HG03139 (cell line): ENCODE results near the gene AGR2.
"Not testable (repeated sequence)": the region's sequence is repeated elsewhere in the genome, so short reads cannot be mapped to it uniquely, and the experiment has no call there.

Experiments used
- ATAC-seq: cut with Tn5 transposase; IDR thresholded peaks from one replicate; pipeline ENCODE4 v1.9.1; 2021; ENCODE audit not compliant: unreplicated experiment

AGR2 gene

DNA sequence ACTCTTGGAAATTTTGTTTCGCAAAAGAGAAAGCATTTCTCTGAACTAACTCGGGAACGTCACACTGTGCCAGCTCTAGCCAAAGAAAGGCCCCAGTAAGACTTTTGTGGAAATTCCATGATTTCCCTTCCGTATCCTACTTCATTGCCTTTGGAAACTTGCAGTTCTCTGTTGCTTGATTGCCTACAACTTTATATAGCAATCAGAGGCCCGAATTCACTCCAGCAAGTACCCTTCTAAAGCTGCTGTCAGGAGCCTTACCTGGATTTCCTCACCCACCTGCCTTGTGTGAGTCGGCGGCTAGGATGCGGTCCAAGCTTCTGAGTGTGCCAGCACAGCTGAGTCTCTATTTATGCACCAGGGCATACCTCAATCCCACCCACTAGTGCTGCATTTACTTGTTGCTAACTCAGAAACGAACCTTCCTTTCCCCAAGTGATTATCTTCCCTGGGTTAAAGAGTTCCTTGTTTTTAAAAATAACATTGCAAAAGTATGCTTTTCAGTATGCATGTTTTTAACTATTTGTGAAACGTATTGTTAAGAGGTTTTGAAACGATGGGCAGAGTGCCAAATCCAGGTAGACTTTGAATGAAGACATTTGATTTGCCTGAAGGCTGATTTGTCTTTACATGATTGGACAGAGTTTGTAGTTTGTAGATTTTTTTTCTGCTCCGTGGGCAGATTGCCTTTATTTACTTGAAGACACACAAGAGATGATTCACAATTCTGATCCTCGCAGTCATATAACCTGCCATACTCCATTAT lies at the start of gene AGR2:
Gene AGR2 (minus strand): TSS at position 326 of the 766 bp plus-strand sequence. CDS start 3,203 bp downstream, outside the sequence.
- no peak for ATAC-seq

DNA sequence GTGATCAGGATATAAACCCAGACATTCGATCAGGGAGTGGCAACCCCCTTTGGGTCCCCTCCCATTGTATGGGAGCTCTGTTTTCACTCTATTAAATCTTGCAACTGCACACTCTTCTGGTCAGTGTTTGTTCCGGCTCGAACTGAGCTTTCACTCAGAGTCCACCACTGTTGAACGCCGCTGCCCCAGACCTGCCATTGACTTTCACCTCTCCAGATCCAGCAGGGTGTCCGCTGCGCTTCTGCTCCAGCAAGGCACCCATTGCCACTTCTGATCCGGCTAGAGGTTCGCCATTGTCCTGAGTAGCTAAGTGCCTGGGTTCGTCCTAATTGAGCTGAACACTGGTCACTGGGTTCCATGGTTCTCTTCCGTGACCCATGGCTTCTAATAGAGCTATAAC lies 48.4 kb upstream of the AGR2 start:
- not testable (repeated sequence) for ATAC-seq

DNA sequence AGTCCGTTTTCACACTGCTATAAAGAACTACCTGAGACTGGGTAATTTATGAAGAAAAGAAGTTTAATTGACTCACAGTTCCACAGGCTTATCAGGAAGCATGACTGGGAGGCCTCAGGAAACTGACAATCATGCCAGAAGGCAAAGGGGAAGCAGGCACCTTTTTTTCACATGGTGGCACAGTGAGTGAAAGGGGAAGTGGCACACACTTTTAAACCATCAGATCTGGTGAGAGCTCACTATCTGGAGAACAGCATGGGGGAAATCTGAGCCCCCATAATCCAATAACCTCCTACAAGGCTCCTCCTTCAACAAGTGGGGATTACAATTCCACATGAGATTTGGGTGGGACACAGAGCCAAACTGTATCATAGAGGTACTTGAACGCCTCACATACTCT lies 47.0 kb upstream of the AGR2 start:
- no peak for ATAC-seq

DNA sequence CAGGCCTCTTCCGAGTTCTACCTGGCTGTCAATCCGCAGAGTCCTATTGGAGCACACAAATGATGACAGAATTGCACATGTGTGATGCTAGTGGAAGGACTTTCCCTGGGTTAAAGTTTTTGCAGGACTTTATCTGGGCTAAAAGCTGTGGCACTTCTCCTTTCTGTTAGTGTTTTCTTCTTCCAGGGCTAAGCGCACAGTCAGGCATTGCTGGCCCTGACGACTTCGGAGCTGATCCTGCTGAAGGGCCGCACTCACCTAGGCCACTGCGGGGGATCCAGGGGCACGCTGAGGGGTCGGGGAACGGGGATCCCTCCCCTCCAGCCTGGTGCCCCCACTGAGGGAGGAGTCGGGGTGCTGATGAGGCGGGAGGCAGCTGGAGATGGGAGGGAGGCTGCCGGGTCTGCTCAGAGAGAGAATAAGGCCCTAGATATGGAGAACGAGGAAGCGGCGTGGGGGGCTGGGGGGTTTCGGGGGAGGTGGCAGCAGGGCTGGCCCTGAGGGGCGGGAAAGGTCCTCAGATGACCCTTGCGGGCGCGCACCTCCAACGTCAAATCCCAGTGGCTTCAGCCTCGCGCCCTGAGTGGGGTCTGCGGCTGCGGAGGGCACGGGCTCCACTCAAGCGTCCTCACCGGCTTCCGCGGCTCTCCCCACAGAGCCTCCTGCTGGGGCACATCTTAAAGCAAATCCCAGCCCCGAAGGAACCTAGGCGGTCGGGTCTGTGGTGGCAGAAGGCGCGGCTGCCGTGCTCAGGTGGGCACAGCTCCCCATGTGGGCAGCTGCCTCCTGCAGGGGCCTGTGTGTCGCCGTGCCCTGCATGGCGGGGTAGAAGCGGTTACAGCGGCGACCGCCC lies 46.0 kb upstream of the AGR2 start:
- no peak for ATAC-seq

DNA sequence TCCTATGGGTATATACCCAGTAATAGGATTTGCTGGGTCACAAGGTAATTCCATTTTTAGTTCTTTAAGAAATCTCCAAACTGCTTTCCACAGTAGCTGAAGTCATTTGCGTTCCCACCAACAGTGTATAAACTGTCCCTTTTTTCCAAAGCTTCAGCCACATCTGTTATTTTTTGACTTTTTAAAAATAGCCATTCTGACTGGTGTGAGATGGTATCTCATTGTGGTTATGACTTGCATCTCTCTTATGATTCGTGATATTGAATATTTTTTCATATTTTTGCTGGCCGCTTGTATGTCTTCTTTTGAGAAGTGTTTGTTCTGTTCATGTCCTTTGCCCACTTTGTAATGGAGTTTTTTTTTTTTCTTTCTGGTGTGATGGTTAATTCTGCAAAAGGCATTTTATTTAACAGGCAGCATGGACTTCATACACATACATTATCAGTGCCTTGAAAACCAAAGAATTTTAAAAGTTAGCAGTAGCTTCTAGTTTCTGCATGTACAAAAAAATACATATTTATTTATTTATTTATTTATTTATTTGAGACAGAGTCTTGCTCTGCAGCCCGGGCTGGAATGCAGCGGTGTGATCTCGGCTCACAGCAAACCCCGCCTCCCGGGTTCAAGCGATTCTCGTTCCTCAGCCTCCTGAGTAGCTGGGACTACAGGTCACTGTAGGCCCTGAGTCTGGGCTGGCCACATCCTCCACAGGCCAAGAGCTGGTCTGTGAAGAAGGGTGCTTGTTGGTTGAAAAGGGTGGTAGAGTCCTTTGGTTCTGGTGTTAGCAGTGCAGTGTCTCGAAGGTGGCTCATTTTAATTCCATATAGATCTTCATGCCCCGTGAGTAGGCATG lies 44.7 kb upstream of the AGR2 start:
- ATAC-seq, result no peak

DNA sequence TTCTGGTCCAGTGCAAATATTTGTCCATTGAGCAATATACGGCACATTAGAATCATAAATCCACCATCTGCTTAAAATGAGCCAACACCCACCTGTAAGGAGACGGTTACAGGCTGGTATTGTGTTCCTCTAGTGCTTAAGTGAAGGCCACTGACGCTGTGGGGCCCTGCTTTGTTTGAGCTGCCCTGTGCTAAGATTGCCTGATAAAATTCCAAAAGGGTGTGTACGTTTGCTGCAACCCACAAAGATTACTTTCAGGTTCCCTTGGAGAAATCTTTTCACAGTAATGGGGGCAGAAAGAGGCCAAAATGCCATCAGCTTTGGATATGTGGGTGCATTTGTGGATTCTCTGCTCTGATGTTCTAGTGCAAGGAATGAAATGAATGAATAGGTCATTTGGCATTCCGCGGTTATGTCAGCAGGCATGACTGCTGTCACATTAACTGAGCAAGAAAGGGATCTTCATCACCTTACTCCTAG lies 42.6 kb upstream of the AGR2 start:
- no peak for ATAC-seq

DNA sequence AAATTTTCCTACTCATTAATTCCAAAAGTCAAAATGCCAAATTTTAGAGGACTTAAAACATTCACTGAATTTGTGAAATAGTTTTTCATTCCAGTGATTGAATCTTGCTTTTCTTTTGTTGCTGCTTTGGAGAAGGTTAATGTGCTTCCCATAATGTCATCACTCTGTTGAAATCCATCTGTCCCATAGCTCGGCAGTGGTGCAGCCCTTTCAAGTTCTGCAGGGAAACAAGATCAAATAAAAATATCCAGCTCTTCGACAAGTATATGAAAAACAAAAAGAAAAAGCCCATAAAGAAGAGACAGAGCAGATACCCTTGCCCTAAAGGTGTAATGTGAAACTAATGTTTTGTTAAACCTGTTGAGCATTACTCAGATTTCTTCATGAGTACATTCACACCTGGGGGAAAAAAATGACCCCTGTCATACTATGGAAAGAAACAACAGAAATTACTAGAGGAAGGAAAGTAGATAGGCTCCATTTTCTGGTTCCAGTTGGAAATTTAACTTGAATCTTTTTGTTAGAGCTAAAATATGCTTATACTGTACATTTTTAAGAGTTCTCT lies 41.9 kb upstream of the AGR2 start:
- no peak for ATAC-seq

DNA sequence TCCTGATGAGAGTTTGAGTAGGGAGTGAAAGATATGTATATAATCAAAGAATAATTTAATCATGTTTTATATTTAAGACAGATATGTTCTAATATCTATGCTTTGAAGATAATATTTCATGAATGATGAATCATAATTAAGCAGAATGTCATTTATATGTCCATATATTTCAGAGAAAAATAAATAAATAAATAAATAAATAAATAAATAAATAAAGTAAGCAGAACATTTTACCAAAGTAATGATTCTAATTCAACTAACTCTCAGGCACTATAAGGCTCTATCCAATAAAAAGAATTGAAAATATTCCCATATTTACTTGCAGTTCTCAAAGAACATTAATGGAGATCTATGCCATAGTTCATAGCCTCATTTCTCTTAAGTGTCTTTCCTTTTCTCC lies 40.9 kb upstream of the AGR2 start:
- no peak for ATAC-seq

DNA sequence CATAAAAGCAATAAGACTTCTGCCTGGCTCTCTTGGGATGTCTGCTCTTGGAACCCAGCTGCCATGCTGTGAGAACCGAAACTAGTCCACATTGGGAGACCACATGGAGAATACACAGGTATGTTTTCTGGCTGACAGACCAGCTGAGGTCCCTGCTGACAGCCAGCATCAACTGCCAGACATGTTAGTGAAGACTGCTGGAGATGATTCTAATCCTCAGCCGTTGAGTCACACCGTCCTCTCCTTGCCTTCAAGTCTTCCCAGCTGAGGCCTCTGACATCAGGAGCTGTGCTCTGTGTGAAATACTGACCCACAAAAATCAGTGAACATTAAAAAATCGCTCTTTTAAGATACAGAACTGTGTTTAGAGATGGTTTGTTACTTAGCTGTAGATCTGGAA lies 36.9 kb upstream of the AGR2 start:
- no peak for ATAC-seq

DNA sequence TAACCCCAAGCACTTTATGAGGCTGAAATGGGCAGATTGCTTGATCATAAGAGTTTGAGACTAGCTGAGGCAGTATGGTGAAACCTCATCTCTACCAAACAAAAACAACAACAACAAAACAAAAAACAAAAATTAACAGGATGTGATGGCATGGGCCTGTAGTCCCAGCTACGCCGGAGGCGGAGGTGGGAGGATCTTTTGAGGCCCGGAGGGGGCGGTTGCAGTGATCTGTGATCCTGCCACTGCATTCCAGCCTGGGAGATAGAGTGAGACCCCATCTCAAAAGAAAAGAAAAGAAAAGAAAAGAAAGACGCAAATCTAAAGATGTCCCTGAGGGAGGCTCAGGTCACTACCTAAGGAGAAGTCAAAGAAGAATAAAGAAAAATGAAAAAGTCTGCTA lies 35.3 kb upstream of the AGR2 start:
- no peak for ATAC-seq

DNA sequence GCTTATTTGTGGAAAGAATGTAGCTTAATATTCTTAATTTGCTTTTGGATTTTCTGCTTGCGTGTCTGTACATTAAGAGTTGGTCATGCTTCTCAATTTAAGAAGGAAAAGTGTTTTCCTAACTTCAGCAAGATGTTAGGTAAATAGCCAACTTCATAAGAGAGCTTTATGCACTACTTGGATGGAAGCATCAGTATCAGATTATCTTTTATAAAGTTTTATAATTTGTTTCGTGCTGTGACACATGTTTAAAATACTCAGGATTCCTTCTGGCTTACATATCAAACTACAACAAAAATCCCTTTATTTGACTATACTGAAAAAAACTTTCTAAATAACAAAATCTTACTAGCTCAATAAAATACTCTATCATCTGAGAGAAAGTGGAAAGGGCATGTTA lies 34.8 kb upstream of the AGR2 start:
- ATAC-seq, result no peak

DNA sequence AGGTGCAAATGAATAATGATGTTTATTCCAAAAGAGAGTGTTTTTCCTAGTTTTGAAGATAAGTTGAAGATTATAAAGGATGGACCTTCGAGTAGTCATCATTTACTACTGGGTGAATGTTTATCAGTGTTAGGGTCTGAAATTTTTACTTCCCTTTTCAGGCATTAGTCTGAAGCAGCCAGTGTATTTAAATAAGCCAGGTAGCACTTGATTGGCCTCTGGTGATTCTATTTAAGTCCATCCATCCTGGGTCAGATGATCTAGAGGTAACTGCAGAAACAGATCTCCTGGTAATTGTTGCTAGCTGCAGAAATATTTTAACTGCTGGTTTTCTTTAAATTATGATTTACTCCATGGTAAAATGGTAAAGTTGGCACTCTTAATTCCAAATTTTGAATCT lies 34.1 kb upstream of the AGR2 start:
- no peak for ATAC-seq

DNA sequence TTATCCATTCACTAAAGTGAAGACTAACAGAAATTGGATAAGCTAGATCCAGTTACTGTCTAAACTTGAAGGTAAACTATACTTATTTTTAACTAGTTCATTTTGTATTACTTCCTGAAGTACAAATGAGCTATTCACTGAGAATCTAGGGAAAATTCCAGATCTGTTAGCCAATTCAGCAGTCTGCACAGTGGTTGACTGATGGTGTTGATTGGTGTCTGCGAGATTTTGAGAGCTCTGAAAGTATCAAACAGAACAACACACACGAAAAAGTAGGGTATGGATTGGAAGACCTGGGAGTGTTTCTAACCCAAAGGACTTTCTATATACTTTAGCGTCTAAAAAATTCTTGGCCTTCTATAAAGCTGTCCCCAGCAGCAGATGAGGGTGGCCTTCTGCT lies 33.6 kb upstream of the AGR2 start:
- ATAC-seq, result no peak

DNA sequence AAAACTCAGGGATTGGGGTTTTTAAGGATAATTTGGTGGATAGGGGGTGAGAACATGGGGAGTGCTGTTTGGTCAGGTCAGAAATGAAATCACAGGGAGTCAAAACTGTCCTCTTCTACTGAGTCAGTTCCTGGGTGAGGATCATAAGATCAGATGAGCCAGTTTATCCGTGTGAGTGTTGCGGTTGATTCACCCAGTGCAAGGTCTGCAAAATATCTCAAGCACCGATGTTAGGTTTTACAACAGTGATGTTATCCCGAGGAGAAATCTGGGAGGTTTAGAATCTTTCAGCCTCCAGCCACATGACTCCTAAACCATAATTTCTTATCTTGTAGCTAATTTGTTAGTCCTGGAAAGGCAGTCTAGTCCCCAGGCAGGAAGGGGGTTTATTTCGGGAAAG lies 31.7 kb upstream of the AGR2 start:
- ATAC-seq, result no peak

DNA sequence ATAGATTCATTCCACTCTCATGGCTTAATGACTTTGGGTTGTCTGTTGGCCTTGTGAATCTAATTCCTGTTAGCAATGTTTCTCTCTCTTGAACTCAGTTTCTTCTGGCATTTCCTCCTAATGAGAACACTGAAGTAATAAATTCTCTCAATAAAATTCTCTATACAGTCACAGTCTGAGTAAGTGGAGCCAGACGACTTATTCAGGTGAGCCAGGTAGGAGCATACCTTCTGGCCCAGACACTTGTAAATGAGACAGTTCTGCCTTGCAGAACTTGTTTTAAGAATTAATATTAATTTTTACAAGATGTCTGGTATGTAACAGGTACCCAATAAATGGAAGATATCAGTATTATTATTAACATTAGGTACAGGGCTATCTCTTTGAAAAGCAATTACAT lies 28.6 kb upstream of the AGR2 start:
- ATAC-seq, result no peak

DNA sequence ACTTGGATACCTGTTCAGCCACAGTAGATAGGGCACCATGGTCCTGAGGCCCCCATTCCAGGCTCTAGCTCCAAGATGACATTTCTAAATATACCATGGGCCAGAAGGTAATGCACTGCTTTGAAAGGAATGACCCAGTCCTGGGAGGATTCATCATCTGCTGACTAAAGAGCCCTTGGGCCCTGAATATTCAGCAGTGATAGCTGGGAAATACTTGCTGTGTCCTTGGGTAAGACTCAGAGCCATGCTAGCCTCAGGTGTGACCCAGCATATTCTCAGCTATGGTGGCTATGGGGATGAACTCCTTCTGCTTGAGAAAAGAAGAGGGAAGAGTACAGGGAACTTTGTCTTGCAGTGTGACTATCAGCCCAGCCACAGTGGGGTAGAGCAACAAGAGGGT lies 21.3 kb upstream of the AGR2 start:
- no peak for ATAC-seq

DNA sequence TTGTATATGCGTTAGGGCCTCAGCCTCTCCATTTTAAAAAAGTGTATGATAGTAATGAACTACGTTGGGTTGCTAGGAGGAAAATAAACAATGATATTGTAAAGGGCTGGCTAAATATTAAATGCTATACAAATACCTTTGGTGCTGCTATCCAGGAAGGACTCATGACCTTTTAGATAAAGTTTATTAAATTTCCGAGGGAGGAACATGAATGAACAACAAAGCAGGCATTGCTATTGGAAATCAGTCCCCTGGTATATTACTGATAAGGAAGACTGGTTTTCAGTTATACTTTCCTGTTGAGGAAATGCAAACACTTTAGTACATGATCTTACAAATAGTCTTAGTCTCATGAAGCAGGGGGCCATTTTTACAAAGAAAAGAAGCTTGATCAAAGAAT lies 17.2 kb upstream of the AGR2 start:
- no peak for ATAC-seq

DNA sequence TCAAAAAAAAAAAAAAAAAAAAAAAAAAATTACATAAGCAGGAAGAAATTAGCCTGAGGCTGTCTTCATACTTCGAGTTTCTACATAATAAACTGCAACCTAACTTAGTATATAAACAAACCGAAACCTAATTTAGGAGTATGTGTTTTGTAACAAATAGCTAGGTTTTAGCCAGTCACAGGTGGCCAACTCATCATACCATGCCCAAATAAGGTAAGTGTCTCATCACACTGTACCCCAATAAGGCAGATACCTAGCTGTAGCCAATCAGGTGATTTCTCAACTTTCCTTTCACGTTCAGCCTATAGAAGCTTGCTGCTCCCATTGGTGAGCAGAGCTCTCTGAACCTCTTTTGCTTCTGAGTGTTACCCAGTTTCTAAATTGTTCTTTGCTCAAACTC lies 13.9 kb upstream of the AGR2 start:
- no peak for ATAC-seq

DNA sequence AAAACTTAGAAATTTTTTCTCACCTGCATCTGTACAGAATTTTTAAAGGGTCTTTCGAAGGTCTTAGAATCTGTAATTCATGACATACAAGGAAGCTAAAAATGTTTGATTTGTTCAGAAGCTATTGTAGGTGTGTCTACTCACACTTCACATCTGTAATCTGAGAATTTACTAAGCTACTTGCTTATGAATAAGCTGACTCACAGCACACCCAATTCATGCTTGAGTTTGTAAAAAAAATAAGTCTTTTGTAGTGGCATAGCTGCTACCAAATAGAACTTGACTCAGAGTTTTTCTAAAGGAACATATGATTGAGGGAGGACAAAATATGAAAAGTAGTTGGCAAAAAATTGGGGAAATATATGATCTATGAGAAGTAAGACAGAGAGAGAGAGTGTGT lies 12.7 kb upstream of the AGR2 start:
- no peak for ATAC-seq

DNA sequence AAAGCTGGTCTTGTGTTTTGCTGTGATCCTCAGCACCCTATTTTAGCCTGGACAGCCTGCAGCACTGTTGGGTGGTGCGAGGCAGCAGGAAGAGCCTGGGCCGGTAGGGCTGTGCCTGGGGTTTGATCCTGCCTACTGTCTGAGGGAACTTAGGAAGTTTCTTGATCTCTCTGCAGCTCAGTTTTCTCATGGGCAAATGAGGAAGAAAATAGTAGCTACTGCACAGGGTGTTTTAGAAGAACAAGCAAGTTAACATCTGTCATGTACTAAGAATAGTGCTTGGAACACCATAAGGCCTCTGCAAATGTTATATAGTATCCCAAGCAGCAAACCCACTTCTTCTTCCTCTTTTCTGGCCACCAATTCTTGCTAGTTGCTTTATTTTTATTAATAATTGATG lies 12.0 kb upstream of the AGR2 start:
- ATAC-seq, result no peak

DNA sequence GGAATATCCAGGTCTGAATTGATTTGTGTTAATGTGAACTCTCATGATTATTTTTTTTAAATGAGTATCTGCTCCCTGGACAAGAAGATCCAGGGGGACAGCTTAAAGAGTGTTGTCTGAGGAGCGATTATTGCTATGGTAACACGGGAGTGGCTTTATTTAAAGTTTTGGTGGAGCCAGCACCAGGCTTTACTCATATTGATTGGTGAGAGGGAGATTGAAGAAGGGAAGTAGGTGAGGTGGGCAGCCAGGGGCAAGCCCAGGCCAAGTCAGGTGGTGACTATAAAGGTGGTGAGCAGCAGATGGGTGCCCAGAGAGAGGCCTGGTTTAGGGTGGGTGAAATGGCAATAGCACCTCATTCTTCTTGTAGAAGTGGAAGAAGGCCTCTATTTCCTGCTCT lies 10.2 kb upstream of the AGR2 start:
- ATAC-seq, result no peak
